B cell (primary cell): ENCODE results near the gene HTR7.

Experiments
- EZH2 ChIP-seq: IDR thresholded peaks from 2 replicates; pipeline ENCODE4 v1.6.1; 2012; ENCODE audit warnings: borderline replicate concordance, low read depth, mild to moderate bottlenecking, moderate library complexity, low read length; ENCODE audit not compliant: insufficient read depth, poor library complexity, severe bottlenecking
- TF ChIP-seq, protein P1 (sequence below): fragments of 200-600 bp; IDR thresholded peaks from one replicate; pipeline ENCODE4 v1.8.0; 2022; ENCODE audit warnings: antibody characterized with exemption, mild to moderate bottlenecking

DNA sequence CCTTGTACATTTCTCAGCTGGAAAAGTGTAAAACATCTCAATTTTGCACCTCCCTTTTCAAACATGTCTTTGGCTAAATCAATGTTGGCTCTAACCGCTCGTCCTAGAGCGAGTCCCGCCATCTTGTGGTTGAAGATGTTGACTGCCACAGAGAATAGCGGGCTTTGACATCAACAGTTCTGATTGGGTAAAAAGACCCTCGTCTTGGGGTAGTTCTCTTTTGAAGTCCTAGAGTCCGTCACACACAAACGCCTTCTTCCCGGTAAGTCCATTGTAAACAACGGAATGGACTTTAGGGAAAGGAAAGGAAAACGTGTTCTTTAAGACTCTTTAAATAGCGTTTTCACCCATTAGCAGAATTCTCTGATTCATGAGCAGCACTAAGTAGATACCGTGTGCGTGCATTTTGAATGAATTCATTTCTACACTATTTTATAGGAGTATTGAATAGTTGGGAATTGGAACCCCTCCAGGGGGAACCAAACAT, 13.5 kb upstream of the HTR7 start:
- TF ChIP-seq EZH2, result no peak
- TF ChIP-seq, protein P1, sequence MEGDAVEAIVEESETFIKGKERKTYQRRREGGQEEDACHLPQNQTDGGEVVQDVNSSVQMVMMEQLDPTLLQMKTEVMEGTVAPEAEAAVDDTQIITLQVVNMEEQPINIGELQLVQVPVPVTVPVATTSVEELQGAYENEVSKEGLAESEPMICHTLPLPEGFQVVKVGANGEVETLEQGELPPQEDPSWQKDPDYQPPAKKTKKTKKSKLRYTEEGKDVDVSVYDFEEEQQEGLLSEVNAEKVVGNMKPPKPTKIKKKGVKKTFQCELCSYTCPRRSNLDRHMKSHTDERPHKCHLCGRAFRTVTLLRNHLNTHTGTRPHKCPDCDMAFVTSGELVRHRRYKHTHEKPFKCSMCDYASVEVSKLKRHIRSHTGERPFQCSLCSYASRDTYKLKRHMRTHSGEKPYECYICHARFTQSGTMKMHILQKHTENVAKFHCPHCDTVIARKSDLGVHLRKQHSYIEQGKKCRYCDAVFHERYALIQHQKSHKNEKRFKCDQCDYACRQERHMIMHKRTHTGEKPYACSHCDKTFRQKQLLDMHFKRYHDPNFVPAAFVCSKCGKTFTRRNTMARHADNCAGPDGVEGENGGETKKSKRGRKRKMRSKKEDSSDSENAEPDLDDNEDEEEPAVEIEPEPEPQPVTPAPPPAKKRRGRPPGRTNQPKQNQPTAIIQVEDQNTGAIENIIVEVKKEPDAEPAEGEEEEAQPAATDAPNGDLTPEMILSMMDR, result peak; percentile 60
